Type B pancreatic cell (in vitro differentiated cells): ENCODE results near the gene RHEBL1. TPM values are rescaled to one million over a fixed set of nuclear protein-coding genes. Genes with fewer than 3 reads are reported as not detected.

ENCODE experiments used
- DNase-seq: peaks from one replicate; pipeline ENCODE4 v3.0.0; 2021; ENCODE audit warnings: mixed read lengths; ENCODE audit not compliant: unreplicated experiment; ENCODE audit errors: extremely low spot score
- H3K27ac Mint-ChIP-seq: 2 replicates; pipeline ENCODE4 v1.8.0; 2021; ENCODE audit warnings: mild to moderate bottlenecking, mixed read lengths
- H3K27me3 Mint-ChIP-seq: 2 replicates; pipeline ENCODE4 v1.8.0; 2021; ENCODE audit warnings: mixed read lengths
- H3K36me3 Mint-ChIP-seq: 2 replicates; pipeline ENCODE4 v1.8.0; 2021; ENCODE audit warnings: mixed read lengths
- H3K4me1 Mint-ChIP-seq: one replicate; pipeline ENCODE4 v1.8.0; 2021; ENCODE audit warnings: mixed read lengths; ENCODE audit not compliant: unreplicated experiment
- H3K4me3 Mint-ChIP-seq: 2 replicates; pipeline ENCODE4 v1.8.0; 2021; ENCODE audit warnings: mild to moderate bottlenecking, mixed read lengths
- H3K9me3 Mint-ChIP-seq: 2 replicates; pipeline ENCODE4 v1.8.0; 2021; ENCODE audit warnings: mixed read lengths
- total RNA-seq: library from RNA; stranded (reverse); gene quantifications from 2 replicates; pipeline ENCODE4 v1.2.1, GENCODE V29; 2021; ENCODE audit warnings: low replicate concordance
- TF ChIP-seq, protein P1 (sequence below): fragments of 200-600 bp; sonication (generic); conservative IDR thresholded peaks from 2 replicates; pipeline ENCODE4 v1.5.0; 2021; ENCODE audit warnings: antibody characterized with exemption, mild to moderate bottlenecking

The RHEBL1 gene
- total RNA-seq, 1 donor from 2014 or later = 1.8 TPM

DNA sequence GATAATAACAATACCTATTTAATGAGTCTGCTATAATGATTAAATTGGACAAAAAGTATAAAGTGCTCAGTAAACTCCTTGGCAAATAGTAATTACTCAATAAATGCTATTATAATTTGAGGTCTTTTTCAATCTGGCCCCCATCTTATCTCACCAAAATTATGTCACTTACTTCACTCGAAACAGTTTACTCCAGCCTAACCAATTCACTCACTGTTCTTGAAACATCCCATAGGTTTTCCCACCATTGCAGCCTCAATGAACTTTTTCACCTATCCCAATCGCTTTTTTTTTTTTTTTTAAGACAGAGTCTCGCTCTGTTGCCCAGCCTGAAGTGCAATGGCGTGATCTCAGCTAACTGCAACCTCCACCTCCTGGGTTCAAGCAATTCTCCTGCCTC, 33.8 kb downstream of the RHEBL1 start:
- no peaks in the 10 kb centered on the region for H3K4me1 Mint-ChIP-seq
- H3K4me3 Mint-ChIP-seq = no peak overlapping the region
- H3K36me3 Mint-ChIP-seq = peaks cover 12% of the 10 kb centered on the region
- no peaks in the 10 kb centered on the region for H3K9me3 Mint-ChIP-seq
- H3K27ac Mint-ChIP-seq = no peak overlapping the region
- TF ChIP-seq, protein P1, sequence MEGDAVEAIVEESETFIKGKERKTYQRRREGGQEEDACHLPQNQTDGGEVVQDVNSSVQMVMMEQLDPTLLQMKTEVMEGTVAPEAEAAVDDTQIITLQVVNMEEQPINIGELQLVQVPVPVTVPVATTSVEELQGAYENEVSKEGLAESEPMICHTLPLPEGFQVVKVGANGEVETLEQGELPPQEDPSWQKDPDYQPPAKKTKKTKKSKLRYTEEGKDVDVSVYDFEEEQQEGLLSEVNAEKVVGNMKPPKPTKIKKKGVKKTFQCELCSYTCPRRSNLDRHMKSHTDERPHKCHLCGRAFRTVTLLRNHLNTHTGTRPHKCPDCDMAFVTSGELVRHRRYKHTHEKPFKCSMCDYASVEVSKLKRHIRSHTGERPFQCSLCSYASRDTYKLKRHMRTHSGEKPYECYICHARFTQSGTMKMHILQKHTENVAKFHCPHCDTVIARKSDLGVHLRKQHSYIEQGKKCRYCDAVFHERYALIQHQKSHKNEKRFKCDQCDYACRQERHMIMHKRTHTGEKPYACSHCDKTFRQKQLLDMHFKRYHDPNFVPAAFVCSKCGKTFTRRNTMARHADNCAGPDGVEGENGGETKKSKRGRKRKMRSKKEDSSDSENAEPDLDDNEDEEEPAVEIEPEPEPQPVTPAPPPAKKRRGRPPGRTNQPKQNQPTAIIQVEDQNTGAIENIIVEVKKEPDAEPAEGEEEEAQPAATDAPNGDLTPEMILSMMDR = no peak
- DNase-seq = no peak
- no peaks in the 10 kb centered on the region for H3K27me3 Mint-ChIP-seq

DNA sequence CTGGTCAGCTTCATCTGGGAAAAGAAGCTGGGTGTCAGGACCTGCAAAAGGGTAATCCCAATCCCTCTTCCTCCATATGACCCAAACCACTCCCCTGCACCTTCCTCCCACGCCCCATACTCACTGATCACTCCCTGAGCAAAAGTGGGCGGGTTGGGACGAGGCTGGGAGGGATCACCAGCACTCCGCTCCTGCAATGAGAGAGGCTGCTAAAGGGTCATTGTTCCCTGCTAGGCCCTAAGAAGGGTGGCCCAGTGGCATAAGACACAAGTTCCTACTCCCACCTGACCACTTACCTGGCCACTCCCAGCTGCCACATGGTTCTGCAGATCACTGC, 35.5 kb downstream of the RHEBL1 start:
- Mint-ChIP-seq H3K4me3 (no peak overlapping the region), H3K36me3 (peaks cover 14% of the 10 kb centered on the region), H3K9me3 (no peaks in the 10 kb centered on the region), H3K27me3 (no peaks in the 10 kb centered on the region), H3K4me1 (no peaks in the 10 kb centered on the region), H3K27ac (no peak overlapping the region)
- DNase-seq = no peak
- TF ChIP-seq, protein P1 = no peak

DNA sequence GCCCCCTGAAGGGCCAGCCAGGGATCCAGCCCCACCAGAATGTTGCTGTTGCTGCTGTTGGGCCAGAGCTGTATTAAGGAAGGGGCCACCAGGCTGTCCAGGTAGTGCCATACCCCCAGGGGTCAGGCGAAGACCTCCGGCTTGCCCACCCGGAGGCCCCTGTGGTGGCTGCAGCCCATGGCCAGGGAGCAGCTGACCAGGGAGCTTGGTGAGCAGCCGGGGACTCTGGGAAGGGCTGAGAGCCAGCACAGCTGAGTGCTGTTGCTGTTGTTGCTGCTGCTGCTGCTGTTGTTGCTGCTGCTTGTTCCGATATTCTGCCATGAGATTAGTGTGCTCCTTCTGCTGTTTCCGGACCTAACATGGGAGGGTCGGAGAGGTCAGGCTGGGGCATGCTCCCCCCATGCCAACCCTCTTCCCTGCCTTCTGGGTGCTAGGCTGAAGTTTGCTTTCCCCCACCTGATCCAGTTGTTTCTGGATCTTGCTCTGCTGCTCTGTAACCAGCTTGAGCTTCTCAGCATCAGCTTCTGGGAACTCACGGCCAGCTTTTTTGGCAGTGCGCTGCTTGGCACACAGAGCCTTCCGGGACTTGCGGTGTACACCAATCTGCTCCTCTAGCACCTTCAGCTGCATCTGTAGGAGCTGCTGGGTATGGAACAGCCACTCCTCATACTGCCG, 36.0 kb downstream of the RHEBL1 start:
- Mint-ChIP-seq H3K4me3 (no peak overlapping the region), H3K27me3 (no peaks in the 10 kb centered on the region), H3K9me3 (no peaks in the 10 kb centered on the region), H3K4me1 (no peaks in the 10 kb centered on the region), H3K36me3 (peaks cover 10% of the 10 kb centered on the region), H3K27ac (no peak overlapping the region)
- DNase-seq = no peak
- TF ChIP-seq, protein P1 = no peak

DNA sequence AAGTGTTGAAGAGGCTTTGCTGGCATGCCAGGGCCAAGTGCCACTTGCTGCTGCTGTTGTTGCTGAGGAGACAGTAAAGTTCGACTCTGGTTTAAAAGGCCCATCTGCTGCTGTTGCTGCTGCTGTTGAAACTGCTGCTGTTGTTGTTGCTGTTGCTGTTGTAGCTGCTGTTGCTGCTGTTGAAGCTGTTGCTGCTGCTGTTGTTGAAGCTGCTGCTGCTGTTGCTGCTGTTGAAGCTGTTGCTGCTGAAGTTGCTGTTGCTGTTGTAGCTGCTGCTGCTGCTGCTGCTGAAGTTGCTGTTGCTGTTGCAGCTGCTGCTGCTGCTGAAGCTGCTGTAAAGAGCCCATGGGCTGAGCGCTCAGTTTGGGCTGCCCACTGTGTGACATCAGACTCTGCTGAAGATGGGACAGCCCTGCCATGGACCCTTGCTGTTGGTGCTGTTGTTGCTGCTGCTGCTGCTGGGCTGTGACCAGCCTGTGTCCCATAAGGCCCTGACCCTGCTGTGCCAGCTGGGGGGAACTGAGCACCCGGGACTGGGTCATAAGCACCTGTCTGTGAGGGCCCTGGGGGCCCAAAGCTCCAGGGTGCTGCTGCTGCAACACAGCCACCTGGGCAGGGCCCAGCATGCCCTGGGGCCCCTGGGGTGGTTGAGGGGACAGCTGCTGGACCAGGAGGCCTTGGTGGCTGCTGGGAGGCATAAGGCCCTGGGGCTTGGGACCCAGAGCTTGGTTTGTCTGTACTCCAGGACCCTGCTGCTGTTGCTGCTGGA, 36.9 kb downstream of the RHEBL1 start:
- TF ChIP-seq, protein P1 = no peak
- peaks cover 9% of the 10 kb centered on the region for H3K36me3 Mint-ChIP-seq
- no peaks in the 10 kb centered on the region for H3K27me3 Mint-ChIP-seq
- DNase-seq = no peak
- no peak overlapping the region for H3K4me3 Mint-ChIP-seq
- H3K27ac Mint-ChIP-seq = no peak overlapping the region
- H3K9me3 Mint-ChIP-seq = no peaks in the 10 kb centered on the region
- H3K4me1 Mint-ChIP-seq = no peaks in the 10 kb centered on the region

DNA sequence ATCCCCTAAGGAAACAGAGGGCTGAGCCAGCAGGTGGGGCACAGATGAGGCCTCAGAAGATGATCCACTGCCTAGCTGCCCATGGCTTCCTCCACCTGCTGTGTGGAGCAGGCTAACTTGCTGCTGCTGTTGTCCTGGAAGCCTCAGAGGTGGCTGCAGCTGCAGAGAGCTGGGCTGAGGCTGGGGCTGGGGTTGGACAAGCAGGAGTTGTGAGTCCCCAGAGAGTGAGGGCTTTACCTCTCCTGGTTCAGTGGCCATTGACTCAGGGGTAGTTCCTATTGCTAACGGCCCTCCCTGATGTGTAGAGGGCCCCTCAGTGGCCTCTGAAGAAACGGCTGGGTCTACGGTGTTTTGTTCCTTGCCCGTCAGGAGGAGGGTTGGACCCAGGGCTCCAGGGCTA, 37.5 kb downstream of the RHEBL1 start:
- TF ChIP-seq, protein P1 = no peak
- H3K27me3 Mint-ChIP-seq = no peaks in the 10 kb centered on the region
- no peaks in the 10 kb centered on the region for H3K9me3 Mint-ChIP-seq
- no peak for DNase-seq
- H3K4me3 Mint-ChIP-seq = no peak overlapping the region
- H3K4me1 Mint-ChIP-seq = no peaks in the 10 kb centered on the region
- no peak overlapping the region for H3K27ac Mint-ChIP-seq
- H3K36me3 Mint-ChIP-seq = peaks cover 9% of the 10 kb centered on the region
